HG02884 (cell line): ENCODE measurements around the gene RNF115.
"Not testable (repeated sequence)": the region's sequence is repeated elsewhere in the genome, so short reads cannot be mapped to it uniquely, and the experiment has no call there.

Experiments
- ATAC-seq: cut with Tn5 transposase; IDR thresholded peaks from one replicate; pipeline ENCODE4 v1.9.1; 2021; ENCODE audit warnings: mild to moderate bottlenecking, moderate library complexity; ENCODE audit not compliant: unreplicated experiment

The RNF115 gene

GRCh38 chr1:145828367-145829026 is 4.6 kb upstream of the RNF115 start:
- no peak for ATAC-seq

- no peak for ATAC-seq
Observed at GRCh38 chr1:145827966-145828365, 4.1 kb upstream of the RNF115 start.

GRCh38 chr1:145826030-145826429 is 2.1 kb upstream of the RNF115 start:
- no peak for ATAC-seq

GRCh38 chr1:145824499-145824842 is 576 bp upstream of the RNF115 start:
- no peak for ATAC-seq

GRCh38 chr1:145822779-145823331 is 1.0 kb downstream of the RNF115 start:
- not testable (repeated sequence) for ATAC-seq

- ATAC-seq = not testable (repeated sequence)
Observed at GRCh38 chr1:145818095-145818494, 5.8 kb downstream of the RNF115 start.

- ATAC-seq = not testable (repeated sequence)
Observed at GRCh38 chr1:145812977-145813810, 10.7 kb downstream of the RNF115 start.

- no peak for ATAC-seq
Observed at GRCh38 chr1:145806844-145807243, 17.1 kb downstream of the RNF115 start.

GRCh38 chr1:145806408-145806807 is 17.5 kb downstream of the RNF115 start:
- no peak for ATAC-seq

GRCh38 chr1:145805057-145805456 is 18.8 kb downstream of the RNF115 start:
- ATAC-seq = no peak

- no peak for ATAC-seq
Observed at GRCh38 chr1:145804235-145805045, 19.5 kb downstream of the RNF115 start.

- ATAC-seq = no peak
Observed at GRCh38 chr1:145799806-145800205, 24.1 kb downstream of the RNF115 start.

GRCh38 chr1:145796753-145797152 is 27.1 kb downstream of the RNF115 start:
- no peak for ATAC-seq

GRCh38 chr1:145795257-145795881 is 28.5 kb downstream of the RNF115 start:
- no peak for ATAC-seq

- no peak for ATAC-seq
Observed at GRCh38 chr1:145792484-145792883, 31.4 kb downstream of the RNF115 start.

GRCh38 chr1:145791860-145792259 is 32.0 kb downstream of the RNF115 start:
- ATAC-seq = not testable (repeated sequence)

GRCh38 chr1:145788580-145788979 is 35.3 kb downstream of the RNF115 start:
- no peak for ATAC-seq

- ATAC-seq = no peak
Observed at GRCh38 chr1:145786271-145786670, 37.6 kb downstream of the RNF115 start.

- no peak for ATAC-seq
Observed at GRCh38 chr1:145785547-145785946, 38.3 kb downstream of the RNF115 start.

GRCh38 chr1:145784409-145784808 is 39.5 kb downstream of the RNF115 start:
- ATAC-seq = no peak
